KMS-11 (cell line): Measurements from ENCODE around the gene KCNQ2.

ENCODE experiments used
- H2AFZ ChIP-seq: fragments of 200-600 bp; sonication (generic); 2 replicates; pipeline ENCODE4 v1.6.1; 2016; ENCODE audit warnings: antibody characterized with exemption, mixed run types, low read depth
- H3K27ac ChIP-seq: fragments of 200-600 bp; sonication (generic); 2 replicates; pipeline ENCODE4 v1.6.1; 2016; ENCODE audit warnings: mild to moderate bottlenecking, mixed run types
- H3K27me3 ChIP-seq: fragments of 200-600 bp; sonication (generic); 2 replicates; pipeline ENCODE4 v1.6.1; 2017; ENCODE audit warnings: mild to moderate bottlenecking, low read depth, mixed run types, moderate library complexity; ENCODE audit not compliant: insufficient read depth
- H3K36me3 ChIP-seq: fragments of 200-600 bp; sonication (generic); 2 replicates; pipeline ENCODE4 v1.6.1; 2017; ENCODE audit warnings: mild to moderate bottlenecking, mixed run types; ENCODE audit not compliant: insufficient read depth
- H3K4me1 ChIP-seq: fragments of 200-600 bp; sonication (generic); 2 replicates; pipeline ENCODE4 v1.6.1; 2016; ENCODE audit warnings: mild to moderate bottlenecking, low read depth, mixed run types; ENCODE audit not compliant: poor library complexity, severe bottlenecking
- H3K4me2 ChIP-seq: fragments of 200-600 bp; sonication (generic); 2 replicates; pipeline ENCODE4 v1.7.0; 2016; ENCODE audit warnings: mild to moderate bottlenecking, mixed run types
- H3K4me3 ChIP-seq: fragments of 200-600 bp; sonication (generic); IDR thresholded peaks from 2 replicates; pipeline ENCODE4 v1.6.1; 2017; ENCODE audit warnings: low read depth, low read length, mixed read lengths; ENCODE audit not compliant: insufficient read depth
- H3K79me2 ChIP-seq: fragments of 200-600 bp; sonication (generic); 2 replicates; pipeline ENCODE4 v1.6.1; 2016; ENCODE audit warnings: low read depth, mixed run types; ENCODE audit not compliant: insufficient read depth
- H3K9ac ChIP-seq: fragments of 200-600 bp; sonication (generic); 2 replicates; pipeline ENCODE4 v1.6.1; 2016; ENCODE audit warnings: mild to moderate bottlenecking, mixed run types
- H4K20me1 ChIP-seq: fragments of 200-600 bp; sonication (generic); 2 replicates; pipeline ENCODE4 v1.6.1; 2016; ENCODE audit warnings: mild to moderate bottlenecking, mixed run types; ENCODE audit not compliant: insufficient read depth
- TF ChIP-seq, protein P1 (sequence below): fragments of 200-600 bp; sonication (generic); conservative IDR thresholded peaks from 2 replicates; pipeline ENCODE4 v1.6.1; 2017; ENCODE audit warnings: low read depth, mild to moderate bottlenecking, antibody characterized with exemption, low read length, moderate library complexity, mixed read lengths

Gene KCNQ2

DNA sequence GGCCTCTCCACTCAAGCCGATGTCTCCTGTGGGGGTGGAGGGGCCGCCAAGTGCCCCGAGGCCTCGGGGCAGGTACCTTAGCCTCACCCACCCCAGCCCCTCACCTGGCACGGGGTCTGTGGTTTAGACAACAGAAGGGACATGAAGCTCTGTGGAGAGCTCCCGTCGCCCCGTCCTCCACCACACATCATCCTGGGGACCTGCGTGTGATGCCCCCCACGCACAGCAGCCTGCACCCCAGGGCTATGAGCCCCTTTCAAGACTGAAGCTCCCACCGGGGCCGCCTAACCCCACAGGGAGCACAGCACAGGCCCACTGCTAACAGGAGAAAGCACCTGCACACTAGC lies 8.2 kb downstream of the KCNQ2 start:
- H3K27me3 ChIP-seq: peaks cover 99% of the 10 kb centered on the region
- no peaks in the 10 kb centered on the region for H4K20me1 ChIP-seq
- TF ChIP-seq, protein P1, sequence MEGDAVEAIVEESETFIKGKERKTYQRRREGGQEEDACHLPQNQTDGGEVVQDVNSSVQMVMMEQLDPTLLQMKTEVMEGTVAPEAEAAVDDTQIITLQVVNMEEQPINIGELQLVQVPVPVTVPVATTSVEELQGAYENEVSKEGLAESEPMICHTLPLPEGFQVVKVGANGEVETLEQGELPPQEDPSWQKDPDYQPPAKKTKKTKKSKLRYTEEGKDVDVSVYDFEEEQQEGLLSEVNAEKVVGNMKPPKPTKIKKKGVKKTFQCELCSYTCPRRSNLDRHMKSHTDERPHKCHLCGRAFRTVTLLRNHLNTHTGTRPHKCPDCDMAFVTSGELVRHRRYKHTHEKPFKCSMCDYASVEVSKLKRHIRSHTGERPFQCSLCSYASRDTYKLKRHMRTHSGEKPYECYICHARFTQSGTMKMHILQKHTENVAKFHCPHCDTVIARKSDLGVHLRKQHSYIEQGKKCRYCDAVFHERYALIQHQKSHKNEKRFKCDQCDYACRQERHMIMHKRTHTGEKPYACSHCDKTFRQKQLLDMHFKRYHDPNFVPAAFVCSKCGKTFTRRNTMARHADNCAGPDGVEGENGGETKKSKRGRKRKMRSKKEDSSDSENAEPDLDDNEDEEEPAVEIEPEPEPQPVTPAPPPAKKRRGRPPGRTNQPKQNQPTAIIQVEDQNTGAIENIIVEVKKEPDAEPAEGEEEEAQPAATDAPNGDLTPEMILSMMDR: no peak
- H3K27ac ChIP-seq: no peak overlapping the region
- H3K4me2 ChIP-seq: no peak overlapping the region
- H2AFZ ChIP-seq: no peak overlapping the region
- H3K36me3 ChIP-seq: no peaks in the 10 kb centered on the region
- no peaks in the 10 kb centered on the region for H3K79me2 ChIP-seq
- no peak overlapping the region for H3K4me3 ChIP-seq
- H3K9ac ChIP-seq: no peak overlapping the region
- no peaks in the 10 kb centered on the region for H3K4me1 ChIP-seq

DNA sequence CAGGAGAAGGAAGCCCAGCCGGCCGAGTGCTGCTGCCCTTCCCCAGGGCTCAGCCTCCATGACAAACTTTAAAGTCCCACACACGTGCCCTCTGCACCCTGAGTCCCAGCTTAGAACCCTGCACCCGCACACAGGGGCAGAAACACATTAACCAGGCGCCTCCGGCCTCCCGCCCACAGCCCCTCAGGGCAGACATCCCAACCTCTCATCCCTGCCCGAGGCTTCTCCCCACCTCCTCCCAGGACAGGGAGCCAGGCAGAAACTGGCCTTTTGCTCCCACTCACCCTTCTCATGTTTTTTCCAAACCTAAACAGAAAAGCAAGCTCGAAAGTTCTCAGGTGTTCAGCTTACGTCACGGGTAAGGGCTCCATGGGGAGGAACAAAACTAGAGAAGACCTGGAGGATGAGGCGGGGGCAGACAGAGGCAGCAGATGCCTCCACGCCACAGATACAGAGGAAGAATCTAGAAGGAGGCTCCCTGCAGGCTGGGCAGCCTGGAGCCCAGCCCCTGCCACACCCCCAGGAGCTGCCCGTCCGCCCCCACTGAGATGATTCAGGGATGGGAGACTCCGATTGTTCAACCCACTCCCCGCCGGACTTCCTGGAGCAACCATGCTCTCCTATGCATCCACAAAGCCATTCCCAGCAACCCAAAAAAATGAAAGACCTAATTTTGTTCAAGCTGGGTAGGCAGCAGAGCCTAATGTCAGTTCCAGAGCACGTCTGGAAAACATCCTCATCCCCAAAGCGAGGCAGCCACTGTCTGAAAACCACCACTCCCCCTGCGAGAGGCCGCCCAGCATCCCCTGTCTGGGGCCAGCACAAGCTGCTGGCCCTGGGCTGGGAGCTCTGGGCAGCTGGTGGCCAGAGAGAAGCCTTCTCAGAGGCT lies 8.8 kb downstream of the KCNQ2 start:
- Histone ChIP-seq H3K4me3 (no peak overlapping the region), H3K27me3 (peaks cover 99% of the 10 kb centered on the region), H3K4me2 (no peak overlapping the region), H3K79me2 (no peaks in the 10 kb centered on the region), H3K4me1 (no peaks in the 10 kb centered on the region), H3K9ac (no peak overlapping the region), H2AFZ (no peak overlapping the region), H4K20me1 (no peaks in the 10 kb centered on the region), H3K36me3 (no peaks in the 10 kb centered on the region), H3K27ac (no peak overlapping the region)
- TF ChIP-seq, protein P1: no peak

DNA sequence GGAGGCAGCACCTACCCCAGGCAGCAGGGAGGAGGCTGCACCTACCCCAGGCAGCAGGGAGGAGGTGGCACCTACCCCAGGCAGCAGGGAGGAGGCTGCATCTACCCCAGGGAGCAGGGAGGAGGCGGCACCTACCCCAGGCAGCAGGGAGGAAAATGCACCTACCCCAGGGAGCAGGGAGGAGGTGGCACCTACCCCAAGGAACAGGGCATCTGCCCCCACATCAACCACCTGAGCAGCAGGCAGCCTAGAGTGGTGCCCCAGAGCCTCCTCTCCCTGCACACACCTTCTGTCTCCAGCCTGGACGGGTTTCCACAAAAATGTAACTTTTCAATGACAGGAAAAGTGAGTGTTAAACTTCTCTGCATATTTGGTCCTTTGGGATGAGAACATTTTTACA lies 10.2 kb downstream of the KCNQ2 start:
- Histone ChIP-seq H3K9ac (no peak overlapping the region), H4K20me1 (no peaks in the 10 kb centered on the region), H3K4me1 (no peaks in the 10 kb centered on the region), H3K27ac (no peak overlapping the region), H3K79me2 (no peaks in the 10 kb centered on the region), H3K27me3 (peaks cover 99% of the 10 kb centered on the region), H3K4me3 (no peak overlapping the region), H2AFZ (no peak overlapping the region), H3K4me2 (no peak overlapping the region), H3K36me3 (no peaks in the 10 kb centered on the region)
- TF ChIP-seq, protein P1: no peak

DNA sequence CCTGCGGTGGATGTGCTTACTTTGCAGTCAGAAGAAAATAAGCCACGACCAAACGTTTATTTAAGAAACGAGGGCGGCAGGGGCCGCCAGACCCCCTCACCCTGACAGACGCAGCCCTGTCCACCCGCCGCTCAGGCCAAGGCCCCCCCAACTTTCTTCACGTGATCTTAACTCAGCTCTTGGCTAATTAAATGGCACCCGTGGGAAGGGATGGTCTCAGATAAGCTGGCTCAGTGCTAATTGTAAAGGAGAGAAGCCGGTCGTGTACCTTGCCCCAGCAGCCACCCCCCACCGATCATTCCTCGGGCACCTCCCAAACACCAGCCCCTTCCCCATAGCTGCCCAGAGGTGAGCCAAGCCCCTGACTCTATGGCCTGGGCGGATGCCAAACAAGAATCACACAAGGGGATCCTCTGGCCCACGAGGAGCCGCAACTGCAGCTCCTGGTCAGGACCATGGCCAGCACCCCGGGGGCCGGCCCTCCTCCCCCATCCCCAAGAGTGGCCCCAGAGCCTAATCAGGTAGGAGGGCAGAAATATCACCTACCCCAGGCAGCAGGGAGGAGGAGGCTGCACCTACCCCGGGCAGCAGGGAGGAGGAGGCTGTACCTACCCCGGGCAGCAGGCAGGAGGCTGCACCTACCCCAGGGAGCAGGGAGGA lies 11.2 kb downstream of the KCNQ2 start:
- H3K4me1 ChIP-seq: no peaks in the 10 kb centered on the region
- peaks cover 99% of the 10 kb centered on the region for H3K27me3 ChIP-seq
- H3K4me2 ChIP-seq: no peak overlapping the region

More for the DNA sequence above, 11.2 kb downstream of the KCNQ2 start:
- H3K79me2 ChIP-seq: no peaks in the 10 kb centered on the region
- H3K9ac ChIP-seq: no peak overlapping the region
- TF ChIP-seq, protein P1: no peak
- no peak overlapping the region for H2AFZ ChIP-seq
- no peaks in the 10 kb centered on the region for H4K20me1 ChIP-seq
- H3K4me3 ChIP-seq: no peak overlapping the region
- no peaks in the 10 kb centered on the region for H3K36me3 ChIP-seq
- no peak overlapping the region for H3K27ac ChIP-seq
